ENCODE data around the gene SEC23IP. TPM values are rescaled to one million over a fixed set of nuclear protein-coding genes. Genes with fewer than 3 reads are reported as not detected.

The SEC23IP gene
- total RNA-seq, 2 donors from 2014 or later, result 54.9 to 57.3 TPM

DNA sequence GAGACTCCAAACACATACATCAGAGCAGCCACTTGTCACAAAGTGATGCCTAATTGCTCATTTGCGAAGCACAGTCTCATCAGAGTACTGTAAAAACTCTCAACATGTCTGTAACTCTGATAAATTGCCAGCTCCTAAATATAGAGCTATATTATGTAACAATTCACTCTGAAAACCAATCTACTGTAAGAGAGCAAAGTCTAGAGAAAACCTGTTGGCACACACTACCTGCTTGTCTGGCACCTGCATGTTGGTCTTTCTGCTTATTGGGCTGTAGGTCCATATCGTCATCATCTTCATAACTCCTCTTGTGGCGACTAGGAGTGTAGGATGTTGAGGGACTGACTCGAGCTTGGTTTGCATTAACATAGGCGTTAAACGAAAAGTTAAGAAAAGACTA is 39.7 kb upstream of the SEC23IP start:
- Histone ChIP-seq H3K36me3 (peaks cover 6% of the 10 kb centered on the region), H3K9me3 (no peaks in the 10 kb centered on the region), H3K27ac (no peak overlapping the region), H3K27me3 (no peaks in the 10 kb centered on the region), H3K9ac (ENCODE audit: low read depth in 2 of 2, low read length in 2 of 2) (no peak overlapping the region), H3K4me3 (no peak overlapping the region), H3K4me1 (no peaks in the 10 kb centered on the region)
- no peak for DNase-seq
- TF ChIP-seq, protein P1, sequence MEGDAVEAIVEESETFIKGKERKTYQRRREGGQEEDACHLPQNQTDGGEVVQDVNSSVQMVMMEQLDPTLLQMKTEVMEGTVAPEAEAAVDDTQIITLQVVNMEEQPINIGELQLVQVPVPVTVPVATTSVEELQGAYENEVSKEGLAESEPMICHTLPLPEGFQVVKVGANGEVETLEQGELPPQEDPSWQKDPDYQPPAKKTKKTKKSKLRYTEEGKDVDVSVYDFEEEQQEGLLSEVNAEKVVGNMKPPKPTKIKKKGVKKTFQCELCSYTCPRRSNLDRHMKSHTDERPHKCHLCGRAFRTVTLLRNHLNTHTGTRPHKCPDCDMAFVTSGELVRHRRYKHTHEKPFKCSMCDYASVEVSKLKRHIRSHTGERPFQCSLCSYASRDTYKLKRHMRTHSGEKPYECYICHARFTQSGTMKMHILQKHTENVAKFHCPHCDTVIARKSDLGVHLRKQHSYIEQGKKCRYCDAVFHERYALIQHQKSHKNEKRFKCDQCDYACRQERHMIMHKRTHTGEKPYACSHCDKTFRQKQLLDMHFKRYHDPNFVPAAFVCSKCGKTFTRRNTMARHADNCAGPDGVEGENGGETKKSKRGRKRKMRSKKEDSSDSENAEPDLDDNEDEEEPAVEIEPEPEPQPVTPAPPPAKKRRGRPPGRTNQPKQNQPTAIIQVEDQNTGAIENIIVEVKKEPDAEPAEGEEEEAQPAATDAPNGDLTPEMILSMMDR (IDR thresholded peaks at IDR 0.05), result no peak
- intact Hi-C loops (cut with DNase I), result no loop called here

GRCh38 chr10:119853574-119853973 is 39.0 kb upstream of the SEC23IP start:
- Histone ChIP-seq H3K4me1 (no peaks in the 10 kb centered on the region), H3K36me3 (peaks cover 6% of the 10 kb centered on the region), H3K27ac (no peak overlapping the region), H3K27me3 (no peaks in the 10 kb centered on the region), H3K9me3 (no peaks in the 10 kb centered on the region), H3K4me3 (no peak overlapping the region), H3K9ac (ENCODE audit: low read depth in 2 of 2, low read length in 2 of 2) (no peak overlapping the region)
- TF ChIP-seq, protein P1 (IDR thresholded peaks at IDR 0.05), result no peak
- no peak for DNase-seq
- intact Hi-C loops (cut with DNase I), result no loop called here

GRCh38 chr10:119858063-119858462 is 34.5 kb upstream of the SEC23IP start:
- Histone ChIP-seq H3K27ac (no peak overlapping the region), H3K9me3 (no peaks in the 10 kb centered on the region), H3K36me3 (no peaks in the 10 kb centered on the region), H3K4me1 (no peaks in the 10 kb centered on the region), H3K9ac (ENCODE audit: low read depth in 2 of 2, low read length in 2 of 2) (no peak overlapping the region), H3K27me3 (no peaks in the 10 kb centered on the region), H3K4me3 (no peak overlapping the region)
- TF ChIP-seq, protein P1 (IDR thresholded peaks at IDR 0.05), result no peak
- intact Hi-C loops (cut with DNase I), result no loop called here
- no peak for DNase-seq

DNA sequence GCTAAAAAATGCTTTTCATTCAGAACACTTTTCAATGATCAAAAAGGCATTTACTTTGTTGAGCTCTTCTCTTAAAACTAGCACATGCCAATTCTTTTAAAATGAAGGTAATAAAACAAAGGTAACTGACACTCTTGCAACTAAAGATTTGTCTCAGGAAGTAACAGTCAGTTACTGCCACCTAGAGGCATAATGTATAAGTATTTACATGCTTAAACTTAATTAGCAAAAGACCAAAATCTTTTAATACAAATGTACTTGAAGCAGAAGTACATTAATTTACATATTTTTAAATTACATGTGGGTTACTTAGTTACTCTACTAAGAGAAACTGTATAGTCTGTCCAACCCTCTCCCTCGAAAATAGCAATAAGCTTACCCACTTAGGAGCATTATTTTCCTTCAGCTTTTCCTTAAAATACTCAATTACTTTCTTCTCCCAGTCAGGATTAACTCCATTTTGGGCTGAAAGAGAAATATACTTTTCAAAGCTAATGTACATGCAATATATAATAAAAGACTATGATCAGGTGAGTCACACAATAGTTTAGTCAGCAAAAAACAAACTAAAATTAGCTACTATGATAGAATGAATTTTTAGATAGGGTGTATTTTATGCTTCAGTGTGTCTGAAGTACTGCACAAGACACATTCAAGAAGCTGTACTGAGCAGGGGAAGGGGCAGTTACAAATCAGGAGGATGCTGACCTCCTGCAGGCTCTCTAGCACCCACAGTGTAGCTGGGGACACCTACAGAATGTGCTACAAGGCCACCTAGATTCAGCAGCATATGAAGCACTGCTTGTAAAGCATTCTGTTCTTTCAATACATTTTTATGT is 32.9 kb upstream of the SEC23IP start:
- H3K9me3 ChIP-seq, result no peaks in the 10 kb centered on the region
- TF ChIP-seq, protein P1 (IDR thresholded peaks at IDR 0.05), result peak; percentile 58
- no peak overlapping the region for H3K27ac ChIP-seq
- H3K27me3 ChIP-seq, result no peaks in the 10 kb centered on the region
- no peaks in the 10 kb centered on the region for H3K36me3 ChIP-seq
- no peak for DNase-seq
- no peaks in the 10 kb centered on the region for H3K4me1 ChIP-seq
- no peak overlapping the region for H3K4me3 ChIP-seq
- H3K9ac ChIP-seq (ENCODE audit: low read depth in 2 of 2, low read length in 2 of 2), result no peak overlapping the region
- intact Hi-C loops (cut with DNase I), result loop anchor here (2.0 to 10.0 kb wide), 3 partner anchors 109 to 255 kb away; no protein-coding TSS in a partner anchor

DNA sequence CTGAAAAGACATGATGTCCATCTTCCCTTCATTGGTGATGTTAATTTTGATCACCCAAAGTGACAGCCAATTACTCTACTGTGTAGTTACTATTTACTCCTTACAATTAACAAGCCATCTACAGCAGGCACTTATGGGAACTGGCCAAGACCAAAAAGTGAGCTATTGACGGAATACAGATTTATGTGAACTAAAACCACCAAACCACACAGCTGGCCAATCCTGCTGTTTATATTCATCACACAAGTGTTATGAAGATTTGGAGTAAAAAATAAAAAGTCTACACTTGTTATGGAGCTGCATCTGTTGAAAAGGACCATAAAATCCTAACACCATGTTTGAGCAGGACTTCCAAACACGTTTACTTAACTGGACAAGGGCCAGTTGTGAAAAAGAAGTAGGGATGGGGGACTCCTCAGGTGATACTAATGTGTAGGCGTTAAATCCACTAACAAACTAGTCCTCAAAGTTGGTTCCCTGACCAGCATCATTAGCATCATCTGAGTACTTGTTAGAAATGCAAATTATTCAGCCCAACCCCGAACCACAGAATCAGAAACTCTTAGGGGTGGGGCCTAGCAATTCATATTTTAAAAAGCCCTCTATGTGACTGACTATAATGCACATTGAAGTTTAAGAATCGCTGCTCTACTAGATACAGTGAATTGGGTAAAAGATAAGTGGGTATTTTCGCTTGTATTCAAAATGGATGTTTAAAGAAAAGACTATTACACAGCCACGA is 31.5 kb upstream of the SEC23IP start:
- no peak for DNase-seq
- Histone ChIP-seq H3K36me3 (no peaks in the 10 kb centered on the region), H3K27ac (no peak overlapping the region), H3K27me3 (no peaks in the 10 kb centered on the region), H3K9ac (ENCODE audit: low read depth in 2 of 2, low read length in 2 of 2) (no peak overlapping the region), H3K9me3 (no peaks in the 10 kb centered on the region), H3K4me1 (no peaks in the 10 kb centered on the region), H3K4me3 (no peak overlapping the region)
- intact Hi-C loops (cut with DNase I), result loop anchor here (2.0 to 10.0 kb wide), 3 partner anchors 110 to 256 kb away; no protein-coding TSS in a partner anchor
- TF ChIP-seq, protein P1 (IDR thresholded peaks at IDR 0.05), result no peak
